CD14-positive monocyte (primary cell): ENCODE results near the gene C2. TPM values are rescaled to one million over a fixed set of nuclear protein-coding genes. Genes with fewer than 3 reads are reported as not detected.
A peak's percentile ranks its signal among the peaks of the same experiment; 100 is the strongest.

ENCODE experiments used
- DNase-seq, 3 donors: peaks; one replicate each; pipeline ENCODE4 v3.0.0-alpha.2; 2011 to 2022
- H2AFZ ChIP-seq: 2 replicates; pipeline ENCODE4 v1.6.0; 2012; ENCODE audit warnings: mild to moderate bottlenecking, low read depth, low read length, inconsistent platforms; ENCODE audit not compliant: insufficient read depth, poor library complexity, severe bottlenecking
- H3K27ac ChIP-seq, 2 donors: 1 replicate in 1 of 2; 2 replicates in 1 of 2; pipeline ENCODE4 v1.5.1; 2012 to 2013; ENCODE audit warnings: low read length in 2 of 2, control low read depth in 1 of 2, inconsistent platforms in 1 of 2, low read depth in 1 of 2, mild to moderate bottlenecking in 1 of 2
- H3K27me3 ChIP-seq, 2 donors: one replicate each; pipeline versions ENCODE4 v1.6.0 to v1.6.1; 2011 to 2013; ENCODE audit warnings: low read length in 2 of 2; ENCODE audit not compliant: control insufficient read depth in 2 of 2, insufficient read depth in 2 of 2
- H3K36me3 ChIP-seq, 2 donors: replicated peaks in 1 of 2; 1 replicate in 1 of 2; 2 replicates in 1 of 2; pipeline versions ENCODE4 v1.5.1 to v1.6.1; 2012 to 2013; ENCODE audit warnings: low read length in 2 of 2, control low read depth in 1 of 2, inconsistent platforms in 1 of 2, mild to moderate bottlenecking in 1 of 2; ENCODE audit not compliant: insufficient read depth in 2 of 2, control insufficient read depth in 1 of 2
- H3K4me1 ChIP-seq, 2 donors: 1 replicate in 1 of 2; 2 replicates in 1 of 2; pipeline versions ENCODE4 v1.5.1 to v1.6.1; 2012 to 2013; ENCODE audit warnings: low read length in 2 of 2, control low read depth in 1 of 2, inconsistent platforms in 1 of 2, mild to moderate bottlenecking in 1 of 2, moderate library complexity in 1 of 2; ENCODE audit not compliant: insufficient read depth in 2 of 2, control insufficient read depth in 1 of 2
- H3K4me2 ChIP-seq: replicated peaks from 2 replicates; pipeline ENCODE3; 2012; ENCODE audit warnings: low read length, moderate library complexity, mild to moderate bottlenecking; ENCODE audit not compliant: poor library complexity, severe bottlenecking; ENCODE audit errors: extremely low read depth
- H3K4me3 ChIP-seq, 3 experiments: fragments of 200-600 bp in 1 of 3; sonication (generic) in 1 of 3; replicated peaks in 1 of 3; 1 replicate in 2 of 3; 2 replicates in 1 of 3; pipeline ENCODE4 v1.5.1; 2011 to 2013; ENCODE audit warnings: low read length in 3 of 3, mild to moderate bottlenecking in 3 of 3, control low read depth in 2 of 3, low read depth in 2 of 3, inconsistent platforms in 1 of 3, moderate library complexity in 1 of 3
- H3K79me2 ChIP-seq: 2 replicates; pipeline ENCODE4 v1.6.0; 2012; ENCODE audit warnings: mild to moderate bottlenecking, control low read depth, inconsistent platforms, low read length, moderate library complexity; ENCODE audit not compliant: insufficient read depth
- H3K9ac ChIP-seq: 2 replicates; pipeline ENCODE4 v1.6.0; 2017; ENCODE audit warnings: low read length, mild to moderate bottlenecking; ENCODE audit not compliant: insufficient read depth, poor library complexity, severe bottlenecking
- H3K9me3 ChIP-seq, 2 donors: replicated peaks in 1 of 2; 1 replicate in 1 of 2; 2 replicates in 1 of 2; pipeline versions ENCODE4 v1.5.1 to v1.6.1; 2012 to 2013; ENCODE audit warnings: low read length in 2 of 2, control low read depth in 1 of 2; ENCODE audit not compliant: control insufficient read depth in 1 of 2, insufficient read depth in 1 of 2
- H4K20me1 ChIP-seq: 2 replicates; pipeline ENCODE4 v1.6.0; 2012; ENCODE audit warnings: mild to moderate bottlenecking, low read length, control low read depth, moderate library complexity; ENCODE audit not compliant: insufficient read depth
- H3K27ac Mint-ChIP-seq, 7 donors: one replicate each; pipeline ENCODE4 v1.8.0; 2020; ENCODE audit warnings: mild to moderate bottlenecking in 7 of 7, mixed read lengths in 7 of 7, moderate library complexity in 6 of 7, inconsistent platforms in 2 of 7
- H3K27me3 Mint-ChIP-seq, 3 donors: one replicate each; pipeline ENCODE4 v1.8.0; 2021 to 2022; ENCODE audit warnings: low read depth in 3 of 3, mild to moderate bottlenecking in 3 of 3, mixed read lengths in 3 of 3, moderate library complexity in 3 of 3, inconsistent platforms in 1 of 3
- H3K36me3 Mint-ChIP-seq, 2 donors: one replicate each; pipeline ENCODE4 v1.8.0; 2020; ENCODE audit warnings: mixed read lengths in 2 of 2, inconsistent platforms in 1 of 2, mild to moderate bottlenecking in 1 of 2
- H3K4me1 Mint-ChIP-seq: one replicate; pipeline ENCODE4 v1.8.0; 2020; ENCODE audit warnings: mild to moderate bottlenecking, mixed read lengths
- H3K4me3 Mint-ChIP-seq, 2 donors: one replicate each; pipeline ENCODE4 v1.8.0; 2020; ENCODE audit warnings: mild to moderate bottlenecking in 2 of 2, mixed read lengths in 2 of 2, moderate library complexity in 1 of 2
- H3K9me3 Mint-ChIP-seq, 7 donors: one replicate each; pipeline ENCODE4 v1.8.0; 2020 to 2022; ENCODE audit warnings: mixed read lengths in 7 of 7, mild to moderate bottlenecking in 6 of 7, moderate library complexity in 6 of 7, inconsistent platforms in 2 of 7
- WGBS: methylation state at CpG from one replicate; pipeline ENCODE4 v1.1.5; 2013; ENCODE audit warnings: missing lambda C conversion rate; ENCODE audit not compliant: insufficient coverage; 5-methylcytosine and 5-hydroxymethylcytosine counted together
- intact Hi-C, 2 donors: fragments of 100-400 bp; cut with micrococcal nuclease; formaldehyde crosslinking; loops; one replicate each; pipeline versions ENCODE4 v1.15.0 to v1.15.1; 2023
- polyA plus RNA-seq, 3 donors: library from polyadenylated mRNA; depleted of rRNA in 1 of 3; unstranded in 2 of 3; stranded (reverse) in 1 of 3; fragments of 300-500 nt in 2 of 3; fragments of >200 nt in 1 of 3; fragmentation: Illumina TruSeq in 2 of 3; gene quantifications; 1 replicate in 2 of 3; 2 replicates in 1 of 3; pipeline ENCODE4 v1.2.3, GENCODE V29; 2012 to 2021
- TF ChIP-seq, protein P1 (sequence below): fragments of 200-600 bp; IDR thresholded peaks from one replicate; pipeline ENCODE4 v1.8.0; 2022; ENCODE audit warnings: antibody characterized with exemption, mild to moderate bottlenecking

C2 gene
- polyA plus RNA-seq, 3 donors = 5.4 to 7.2 (median 6.5) TPM

DNA sequence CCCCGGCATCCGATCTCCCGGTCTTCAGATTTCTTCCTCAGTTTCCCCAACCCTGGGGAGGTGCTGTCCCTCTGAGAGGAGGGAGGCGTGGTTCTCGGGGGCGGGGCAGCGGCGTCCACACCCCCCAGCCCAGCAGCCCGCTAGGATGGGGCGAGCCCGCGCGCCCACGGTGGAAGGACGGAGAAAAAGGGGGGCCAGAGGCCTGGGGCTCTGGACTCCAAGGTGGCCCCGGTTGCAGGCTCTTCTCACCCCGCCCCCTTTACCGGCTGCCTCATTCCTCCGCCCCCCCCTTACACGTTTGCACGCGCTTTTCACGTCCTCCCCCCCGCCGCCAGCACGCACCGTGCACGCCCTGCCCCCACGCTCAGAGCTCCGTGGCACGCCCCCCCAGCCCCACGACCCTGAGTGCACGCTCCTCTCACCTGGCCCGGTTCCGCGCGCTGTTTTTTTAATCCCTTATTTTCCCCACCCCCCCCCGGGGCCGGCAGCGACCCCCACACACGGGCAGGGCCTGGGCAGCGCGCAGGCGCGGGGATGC is 26.0 kb upstream of the C2 start:
- peaks cover 16% of the 10 kb centered on the region for H3K79me2 ChIP-seq
- H3K27ac Mint-ChIP-seq = peak overlapping the region in 1 of 7 donors; percentile 18
- no CpG with 5 or more reads among the region's 45 CpGs for WGBS
- H3K9ac ChIP-seq = peak overlapping the region; percentile 62
- H3K27ac ChIP-seq = peak overlapping the region in 1 of 2 donors; percentile 40
- peaks cover 42% of the 10 kb centered on the region for H3K4me1 Mint-ChIP-seq
- H4K20me1 ChIP-seq = no peaks in the 10 kb centered on the region
- no peaks in the 10 kb centered on the region for H3K9me3 ChIP-seq
- peak overlapping the region; percentile 63 to 84 for H3K4me3 Mint-ChIP-seq
- peak overlapping the region; percentile 56 to 77 (median 71) for H3K4me3 ChIP-seq
- H3K36me3 ChIP-seq = no peaks in the 10 kb centered on the region
- peaks cover 4 to 26% (median 15%) of the 10 kb centered on the region in 3 donors for H3K27me3 Mint-ChIP-seq
- H3K4me2 ChIP-seq = peak overlapping the region; percentile 93
- H3K36me3 Mint-ChIP-seq = peaks cover 0 to 1% of the 10 kb centered on the region in 2 donors
- H2AFZ ChIP-seq = peak overlapping the region; percentile 80
- intact Hi-C loops = no loop called here
- H3K27me3 ChIP-seq = no peaks in the 10 kb centered on the region
- H3K4me1 ChIP-seq = peaks cover 43 to 58% of the 10 kb centered on the region in 2 donors
- TF ChIP-seq, protein P1, sequence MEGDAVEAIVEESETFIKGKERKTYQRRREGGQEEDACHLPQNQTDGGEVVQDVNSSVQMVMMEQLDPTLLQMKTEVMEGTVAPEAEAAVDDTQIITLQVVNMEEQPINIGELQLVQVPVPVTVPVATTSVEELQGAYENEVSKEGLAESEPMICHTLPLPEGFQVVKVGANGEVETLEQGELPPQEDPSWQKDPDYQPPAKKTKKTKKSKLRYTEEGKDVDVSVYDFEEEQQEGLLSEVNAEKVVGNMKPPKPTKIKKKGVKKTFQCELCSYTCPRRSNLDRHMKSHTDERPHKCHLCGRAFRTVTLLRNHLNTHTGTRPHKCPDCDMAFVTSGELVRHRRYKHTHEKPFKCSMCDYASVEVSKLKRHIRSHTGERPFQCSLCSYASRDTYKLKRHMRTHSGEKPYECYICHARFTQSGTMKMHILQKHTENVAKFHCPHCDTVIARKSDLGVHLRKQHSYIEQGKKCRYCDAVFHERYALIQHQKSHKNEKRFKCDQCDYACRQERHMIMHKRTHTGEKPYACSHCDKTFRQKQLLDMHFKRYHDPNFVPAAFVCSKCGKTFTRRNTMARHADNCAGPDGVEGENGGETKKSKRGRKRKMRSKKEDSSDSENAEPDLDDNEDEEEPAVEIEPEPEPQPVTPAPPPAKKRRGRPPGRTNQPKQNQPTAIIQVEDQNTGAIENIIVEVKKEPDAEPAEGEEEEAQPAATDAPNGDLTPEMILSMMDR = no peak
- peaks cover 0 to 2% (median 0%) of the 10 kb centered on the region in 7 donors for H3K9me3 Mint-ChIP-seq
- DNase-seq = peak in 2 of 3 donors; percentile 22 to 37

DNA sequence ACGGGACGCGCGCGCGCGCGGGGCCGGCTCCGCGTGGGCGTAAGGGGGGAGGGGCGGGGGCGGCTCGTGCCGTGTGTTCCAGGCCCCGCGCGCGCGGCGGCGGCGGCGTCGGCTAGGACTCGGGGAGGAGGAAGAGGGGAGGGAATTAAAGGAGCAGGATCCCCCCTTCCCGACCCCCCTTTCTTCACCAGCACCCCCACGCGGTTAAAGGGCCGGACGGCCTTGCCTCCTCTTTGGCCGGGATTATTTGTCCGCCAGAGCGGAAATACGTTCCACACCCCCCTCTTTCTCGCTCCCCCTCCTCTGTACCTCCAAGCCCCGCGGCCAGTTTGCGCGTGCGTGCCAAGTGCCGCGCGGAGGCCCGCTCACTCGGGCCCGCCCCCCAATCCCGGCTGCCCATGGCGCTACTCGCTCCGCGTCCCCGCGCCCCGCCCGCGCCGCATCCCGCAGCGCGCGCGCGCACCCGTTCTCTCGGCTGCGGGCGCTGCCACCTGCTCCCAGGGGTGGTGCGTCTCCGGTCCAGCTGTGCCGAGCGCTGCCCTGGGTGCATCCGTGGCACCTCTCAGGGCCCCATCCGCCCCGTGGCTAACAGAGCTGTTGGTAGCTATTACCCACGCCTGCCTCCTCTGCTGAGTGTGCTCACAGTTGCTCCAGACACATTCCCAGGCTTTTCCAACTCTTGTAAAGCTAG is 25.4 kb upstream of the C2 start, which contains the start of gene ZBTB12:
ZBTB12 (minus strand) TSS at position 134 of the 691 bp plus-strand sequence. CDS start 781 bp downstream, outside the sequence.
- TF ChIP-seq, protein P1 = no peak
- Histone ChIP-seq H3K79me2 (peaks cover 13% of the 10 kb centered on the region), H3K9me3 (no peaks in the 10 kb centered on the region), H3K4me1 (peaks cover 38 to 53% of the 10 kb centered on the region in 2 donors), H3K9ac (peak within 1 kb of the TSS; percentile 62), H3K27me3 (no peaks in the 10 kb centered on the region), H2AFZ (peak within 1 kb of the TSS; percentile 80), H3K27ac (peak within 1 kb of the TSS in 1 of 2 donors; percentile 40), H3K4me2 (peak within 1 kb of the TSS; percentile 93), H3K4me3 (peak within 1 kb of the TSS; percentile 56 to 77 (median 71)), H3K36me3 (no peaks in the 10 kb centered on the region), H4K20me1 (no peaks in the 10 kb centered on the region)
- intact Hi-C loops = no loop called here
- WGBS = under 1% methylated on average over 44 of the region's 77 CpGs
- H3K27ac Mint-ChIP-seq = peak within 1 kb of the TSS in 5 of 7 donors; percentile 18 to 88 (median 62)
- H3K36me3 Mint-ChIP-seq = peaks cover 0 to 3% of the 10 kb centered on the region in 2 donors
- peaks cover 4 to 26% (median 15%) of the 10 kb centered on the region in 3 donors for H3K27me3 Mint-ChIP-seq
- DNase-seq = peak; percentile 55 to 71 (median 58)
- H3K4me1 Mint-ChIP-seq = peaks cover 39% of the 10 kb centered on the region
- peak within 1 kb of the TSS; percentile 84 to 94 for H3K4me3 Mint-ChIP-seq
- H3K9me3 Mint-ChIP-seq = peaks cover 0 to 2% (median 0%) of the 10 kb centered on the region in 7 donors
